PC-3 (cell line): ENCODE data around the gene RAB4A. TPM values are rescaled to one million over a fixed set of nuclear protein-coding genes. Genes with fewer than 3 reads are reported as not detected.

Experiments used
- ATAC-seq: fragments of 200-7000 bp; cut with Tn5 transposase; 2 replicates; pipeline ENCODE4 v1.9.1; 2020; ENCODE audit warnings: mild to moderate bottlenecking, moderate library complexity
- BruUV-seq: library from RNA; stranded (reverse); fragments of 400-500 nt; replicated peaks from 2 replicates; lab custom pipeline; 2021; lab: Mats Ljungman, UMichigan
- CTCF ChIA-PET: fragments of 300-600 bp; sonication (Branson Sonifier 250); formaldehyde crosslinking; loops from one replicate; lab custom pipeline; 2022; ENCODE audit warnings: antibody characterized with exemption; lab: Charles Lee
- POLR2A ChIA-PET: fragments of 300-600 bp; sonication (Branson Sonifier 250); formaldehyde crosslinking; loops from one replicate; lab custom pipeline; 2022; ENCODE audit warnings: antibody characterized with exemption; ENCODE audit not compliant: unreplicated experiment; lab: Charles Lee
- DNase-seq: peaks from one replicate; pipeline ENCODE4 v3.0.0-alpha.2; 2015
- H2AFZ ChIP-seq: fragments of 300-600 bp; sonication (generic); 2 replicates; pipeline ENCODE4 v1.6.0; 2016; ENCODE audit warnings: antibody characterized with exemption, low read length
- H3F3A ChIP-seq: fragments of 300-600 bp; sonication (generic); one replicate; pipeline ENCODE4 v1.6.0; 2017; ENCODE audit warnings: antibody characterized with exemption, low read length, control low read depth, mild to moderate bottlenecking; ENCODE audit not compliant: unreplicated experiment
- H3K27ac ChIP-seq: fragments of 300-600 bp; sonication (generic); 2 replicates; pipeline ENCODE4 v1.5.1; 2016; ENCODE audit warnings: mild to moderate bottlenecking, low read length
- H3K27me3 ChIP-seq: fragments of 300-600 bp; sonication (generic); 2 replicates; pipeline ENCODE4 v1.6.1; 2016; ENCODE audit warnings: low read length, mixed read lengths
- H3K36me3 ChIP-seq: fragments of 300-600 bp; sonication (generic); 2 replicates; pipeline ENCODE4 v1.6.1; 2016; ENCODE audit warnings: low read depth, mixed run types, low read length, mixed read lengths
- H3K4me1 ChIP-seq: fragments of 300-600 bp; sonication (generic); 2 replicates; pipeline ENCODE4 v1.5.1; 2016; ENCODE audit warnings: low read length; ENCODE audit not compliant: insufficient read depth
- H3K4me2 ChIP-seq: fragments of 300-600 bp; sonication (generic); 2 replicates; pipeline ENCODE4 v1.6.0; 2016; ENCODE audit warnings: low read length
- H3K4me3 ChIP-seq: fragments of 300-600 bp; sonication (generic); 2 replicates; pipeline ENCODE4 v1.5.1; 2016; ENCODE audit warnings: mild to moderate bottlenecking, low read length, mixed read lengths
- H3K79me2 ChIP-seq: fragments of 300-600 bp; sonication (generic); 2 replicates; pipeline ENCODE4 v1.6.1; 2017; ENCODE audit warnings: low read length, mixed read lengths
- H3K9ac ChIP-seq: fragments of 300-600 bp; sonication (generic); 2 replicates; pipeline ENCODE4 v1.6.0; 2016; ENCODE audit warnings: mild to moderate bottlenecking, low read length
- H3K9me2 ChIP-seq: fragments of 300-600 bp; sonication (generic); replicated peaks from 2 replicates; pipeline ENCODE4 v1.6.1; 2016; ENCODE audit warnings: mixed run types, low read length, mixed read lengths
- H3K9me3 ChIP-seq: fragments of 300-600 bp; sonication (generic); 2 replicates; pipeline ENCODE4 v1.6.1; 2016; ENCODE audit warnings: low read length, mixed read lengths
- H4K20me1 ChIP-seq: fragments of 300-600 bp; sonication (generic); 2 replicates; pipeline ENCODE4 v1.6.1; 2016; ENCODE audit warnings: low read length, mixed read lengths
- EZH2 ChIP-seq: fragments of 300-600 bp; sonication (generic); IDR thresholded peaks from one replicate; pipeline ENCODE4 v1.6.1; 2017; ENCODE audit warnings: antibody characterized with exemption, mild to moderate bottlenecking, low read length; ENCODE audit not compliant: unreplicated experiment
- EZH2phosphoT487 ChIP-seq: fragments of 300-600 bp; sonication (generic); IDR thresholded peaks from 2 replicates; pipeline ENCODE4 v1.6.1; 2018; ENCODE audit warnings: mild to moderate bottlenecking, antibody characterized with exemption, low read length, borderline replicate concordance
- intact Hi-C: fragments of 100-400 bp; cut with micrococcal nuclease; formaldehyde crosslinking; loops from 2 replicates; pipeline ENCODE4 v1.9.0; 2023
- total RNA-seq: library from RNA; depleted of rRNA; stranded (reverse); fragments of >200 nt; gene quantifications from 2 replicates; pipeline ENCODE4 v1.2.3, GENCODE V29; 2014
- TF ChIP-seq, protein P1 (sequence below): fragments of 300-600 bp; sonication (generic); conservative IDR thresholded peaks from 2 replicates; pipeline ENCODE4 v1.5.1; 2017; ENCODE audit warnings: antibody characterized with exemption, low read depth, mild to moderate bottlenecking, low read length

The RAB4A gene
- total RNA-seq, 1 experiment from 2014 or later: 67.0 TPM

- Histone ChIP-seq H3F3A (no peaks in the 10 kb centered on the region), H3K27me3 (no peaks in the 10 kb centered on the region), H3K9me2 (no peaks in the 10 kb centered on the region), H3K79me2 (no peaks in the 10 kb centered on the region), H3K27ac (no peak overlapping the region), H3K4me1 (no peaks in the 10 kb centered on the region), H3K9me3 (no peaks in the 10 kb centered on the region), H3K36me3 (peaks cover 15% of the 10 kb centered on the region; the same call in 1 of the 2 replicates), H3K4me3 (no peak overlapping the region), H4K20me1 (no peaks in the 10 kb centered on the region), H3K4me2 (no peak overlapping the region), H3K9ac (no peak overlapping the region), H2AFZ (no peak overlapping the region)
- ChIA-PET POLR2A (no interaction called here), CTCF (no interaction called here)
- BruUV-seq: no TSS peak
- TF ChIP-seq, protein P1, sequence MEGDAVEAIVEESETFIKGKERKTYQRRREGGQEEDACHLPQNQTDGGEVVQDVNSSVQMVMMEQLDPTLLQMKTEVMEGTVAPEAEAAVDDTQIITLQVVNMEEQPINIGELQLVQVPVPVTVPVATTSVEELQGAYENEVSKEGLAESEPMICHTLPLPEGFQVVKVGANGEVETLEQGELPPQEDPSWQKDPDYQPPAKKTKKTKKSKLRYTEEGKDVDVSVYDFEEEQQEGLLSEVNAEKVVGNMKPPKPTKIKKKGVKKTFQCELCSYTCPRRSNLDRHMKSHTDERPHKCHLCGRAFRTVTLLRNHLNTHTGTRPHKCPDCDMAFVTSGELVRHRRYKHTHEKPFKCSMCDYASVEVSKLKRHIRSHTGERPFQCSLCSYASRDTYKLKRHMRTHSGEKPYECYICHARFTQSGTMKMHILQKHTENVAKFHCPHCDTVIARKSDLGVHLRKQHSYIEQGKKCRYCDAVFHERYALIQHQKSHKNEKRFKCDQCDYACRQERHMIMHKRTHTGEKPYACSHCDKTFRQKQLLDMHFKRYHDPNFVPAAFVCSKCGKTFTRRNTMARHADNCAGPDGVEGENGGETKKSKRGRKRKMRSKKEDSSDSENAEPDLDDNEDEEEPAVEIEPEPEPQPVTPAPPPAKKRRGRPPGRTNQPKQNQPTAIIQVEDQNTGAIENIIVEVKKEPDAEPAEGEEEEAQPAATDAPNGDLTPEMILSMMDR: no peak
- no peak for TF ChIP-seq EZH2
- no peak for TF ChIP-seq EZH2phosphoT487
- no peak for DNase-seq
- no peak for ATAC-seq
- intact Hi-C loops: no loop called here
These were observed 26.8 kb downstream of the RAB4A start for GRCh38 chr1:229297746-229298145.

- no peaks in the 10 kb centered on the region for H4K20me1 ChIP-seq
- H3K4me1 ChIP-seq: no peaks in the 10 kb centered on the region
- intact Hi-C loops: no loop called here
- CTCF ChIA-PET: no interaction called here
- POLR2A ChIA-PET: no interaction called here
- no peaks in the 10 kb centered on the region for H3K9me2 ChIP-seq
- no peaks in the 10 kb centered on the region for H3K27me3 ChIP-seq
- no peak overlapping the region for H2AFZ ChIP-seq
- H3K79me2 ChIP-seq: no peaks in the 10 kb centered on the region
- TF ChIP-seq, protein P1: no peak
- no peak for TF ChIP-seq EZH2phosphoT487
- no peak for TF ChIP-seq EZH2
- H3K4me3 ChIP-seq: no peak overlapping the region
- no peak overlapping the region for H3K9ac ChIP-seq
- no peaks in the 10 kb centered on the region for H3K9me3 ChIP-seq
- DNase-seq (no peak), ATAC-seq (no peak)
- BruUV-seq: no TSS peak
- no peak overlapping the region for H3K27ac ChIP-seq
- H3K4me2 ChIP-seq: no peak overlapping the region
- H3F3A ChIP-seq: no peaks in the 10 kb centered on the region
- H3K36me3 ChIP-seq: peaks cover 16% of the 10 kb centered on the region; the same call in 1 of the 2 replicates
These were observed 27.5 kb downstream of the RAB4A start for GRCh38 chr1:229298420-229298819.

GRCh38 chr1:229298887-229299503 is 28.1 kb downstream of the RAB4A start:
- Histone ChIP-seq H3K27ac (no peak overlapping the region), H2AFZ (no peak overlapping the region), H3K4me3 (no peak overlapping the region), H3K4me2 (no peak overlapping the region), H3K9me3 (no peaks in the 10 kb centered on the region), H3K4me1 (no peaks in the 10 kb centered on the region), H3K36me3 (peaks cover 22% of the 10 kb centered on the region; the same call in 1 of the 2 replicates), H3K27me3 (no peaks in the 10 kb centered on the region), H3K9me2 (no peaks in the 10 kb centered on the region), H4K20me1 (no peaks in the 10 kb centered on the region), H3F3A (no peaks in the 10 kb centered on the region), H3K9ac (no peak overlapping the region), H3K79me2 (no peaks in the 10 kb centered on the region)
- CTCF ChIA-PET: no interaction called here
- TF ChIP-seq, protein P1: no peak
- no peak for TF ChIP-seq EZH2phosphoT487
- no peak for TF ChIP-seq EZH2
- intact Hi-C loops: no loop called here
- ATAC-seq (no peak), DNase-seq (no peak)
- no TSS peak for BruUV-seq
- POLR2A ChIA-PET: interaction anchor here (0.6 kb wide), 1 partner anchor 45 kb away, joined by 3 read pairs; no protein-coding TSS in a partner anchor
